GM21367 (cell line): ENCODE measurements around the gene TFF1.

ENCODE experiments used
- ATAC-seq: cut with Tn5 transposase; IDR thresholded peaks from one replicate; pipeline ENCODE4 v1.9.1; 2021; ENCODE audit not compliant: unreplicated experiment

The TFF1 gene

DNA sequence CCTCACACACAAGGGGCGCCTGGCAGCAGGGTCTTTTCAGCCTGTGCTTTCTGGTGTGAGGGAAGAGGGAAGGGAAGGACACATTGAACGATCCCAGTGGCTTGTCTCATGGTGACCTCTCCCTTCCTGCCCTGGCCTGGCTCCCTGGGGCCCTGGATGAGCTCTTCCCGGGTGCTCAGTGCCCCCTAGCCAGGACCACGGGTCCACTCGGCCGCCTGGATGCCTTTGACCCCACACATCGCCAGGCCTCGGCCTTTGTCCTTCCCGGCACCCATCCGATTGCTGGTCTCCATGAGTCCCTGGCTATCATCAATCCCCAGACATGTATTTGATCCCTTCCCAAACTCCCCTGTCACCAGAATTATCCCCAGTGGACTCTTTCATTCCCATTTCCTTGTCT, 45.1 kb downstream of the TFF1 start:
- no peak for ATAC-seq

DNA sequence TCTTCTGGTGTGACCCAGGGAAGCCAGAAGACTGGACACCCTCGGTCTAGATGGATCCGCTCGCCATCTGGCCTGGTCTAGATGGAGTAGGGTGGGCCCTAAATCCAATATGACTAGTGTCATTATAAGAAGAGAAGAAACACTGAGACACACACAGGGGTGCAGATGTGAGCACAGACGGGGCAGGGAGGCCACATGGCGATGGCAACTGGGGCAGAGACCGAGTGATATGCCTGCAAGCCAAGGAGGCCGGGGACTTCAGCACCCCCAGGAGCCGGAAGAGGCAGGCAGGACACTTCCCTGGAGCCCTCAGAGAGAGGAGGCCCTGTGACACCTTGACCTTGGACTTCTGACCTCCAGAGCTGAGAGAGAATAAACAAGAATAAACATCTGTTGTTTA, 45.5 kb downstream of the TFF1 start:
- no peak for ATAC-seq

DNA sequence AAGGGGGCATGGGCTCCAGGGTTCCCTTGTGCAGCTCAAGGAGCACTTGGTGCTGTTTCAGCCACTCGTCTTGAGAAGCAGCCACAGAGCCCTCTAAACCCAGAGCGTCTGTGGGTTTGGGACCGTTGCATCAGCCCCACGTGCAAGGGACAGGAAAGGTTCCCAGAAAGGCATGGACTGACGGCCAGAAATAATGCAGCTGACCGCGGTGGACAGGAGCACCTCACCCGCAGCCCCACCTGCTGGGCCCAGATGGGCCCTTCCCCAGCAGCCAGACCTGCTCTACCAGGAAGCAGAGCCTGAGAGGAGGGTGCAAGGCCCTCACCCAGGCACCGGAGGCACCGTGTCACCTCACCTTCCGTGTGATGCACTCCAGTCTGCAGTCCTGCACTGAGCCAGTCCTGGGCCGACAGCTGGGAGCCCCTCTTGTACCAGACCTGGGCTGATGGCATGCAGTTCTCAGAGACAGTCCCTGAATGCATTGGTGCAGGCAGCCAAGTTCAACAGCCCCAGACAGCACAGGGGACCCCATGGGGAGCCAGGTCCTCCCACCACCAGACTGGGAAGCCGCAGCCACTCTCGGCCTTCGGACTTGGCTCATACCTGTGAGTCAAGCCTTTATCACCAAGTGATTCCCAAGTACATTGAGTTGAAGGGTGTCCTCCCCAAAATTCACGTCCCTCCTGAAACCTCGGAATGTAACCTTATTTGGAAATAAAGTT, 46.3 kb downstream of the TFF1 start:
- no peak for ATAC-seq

DNA sequence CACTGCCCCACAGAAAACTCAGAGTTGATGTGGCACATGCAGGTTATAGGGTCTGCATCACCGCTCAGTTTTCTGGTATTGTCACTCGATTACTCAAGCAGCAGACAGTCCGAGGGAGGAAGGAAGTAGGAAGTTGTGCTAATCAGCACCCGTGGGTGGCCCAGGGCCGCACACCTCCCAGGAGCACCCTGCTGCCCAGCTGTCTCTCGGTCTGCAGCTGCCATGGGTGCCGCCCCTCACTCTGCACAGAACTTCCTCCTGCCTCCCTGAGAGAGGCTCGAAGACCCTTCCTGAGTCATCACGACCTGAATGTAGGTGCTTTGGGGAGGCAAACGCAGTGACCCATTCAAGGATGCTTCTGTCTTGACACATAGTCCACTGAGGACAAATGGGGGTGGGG, 47.0 kb downstream of the TFF1 start:
- no peak for ATAC-seq

DNA sequence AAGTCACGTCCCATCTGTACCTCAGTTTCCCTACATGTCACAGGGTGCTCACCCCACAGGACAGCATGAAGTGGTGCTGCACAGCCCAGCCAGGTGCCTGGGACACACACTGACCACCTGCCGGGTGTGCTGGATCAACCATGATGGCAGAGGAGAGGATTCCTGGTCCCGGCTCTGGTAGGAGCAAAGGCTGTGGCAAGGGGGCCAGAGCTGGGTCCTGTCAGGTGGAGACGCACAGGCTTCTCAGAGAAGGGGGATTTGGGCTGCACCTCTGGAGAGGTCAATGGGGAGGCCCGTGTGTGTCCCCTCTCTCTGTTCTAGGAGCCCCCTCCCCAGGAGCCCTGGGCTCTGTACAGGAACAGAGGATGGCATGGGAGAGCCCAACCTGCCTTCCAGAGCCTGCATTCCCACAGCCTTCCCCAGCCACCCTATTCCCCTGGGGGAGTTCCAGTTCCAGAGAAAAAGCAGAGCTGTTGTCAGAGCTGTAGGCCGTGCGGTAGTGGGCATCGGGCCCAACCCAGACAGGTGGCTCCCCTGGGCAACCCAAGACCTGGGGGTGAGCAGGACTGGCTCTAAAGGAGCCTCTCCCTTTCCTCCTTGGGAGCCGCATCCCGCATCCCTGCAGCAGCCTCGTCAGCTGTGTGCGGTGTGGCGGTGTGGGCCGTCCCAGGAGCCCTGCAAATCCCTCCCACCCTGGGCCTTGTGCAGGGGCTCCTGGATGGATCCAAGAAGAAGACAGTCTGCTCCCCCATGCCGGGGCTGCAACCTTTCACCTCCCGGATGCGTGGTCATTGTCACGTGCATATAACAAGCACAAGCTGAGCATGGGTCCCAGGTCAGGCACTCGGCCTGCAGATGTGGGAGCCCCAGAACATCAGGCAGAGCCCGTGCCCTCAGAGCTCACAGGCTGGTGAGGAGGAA, 48.2 kb downstream of the TFF1 start:
- no peak for ATAC-seq

DNA sequence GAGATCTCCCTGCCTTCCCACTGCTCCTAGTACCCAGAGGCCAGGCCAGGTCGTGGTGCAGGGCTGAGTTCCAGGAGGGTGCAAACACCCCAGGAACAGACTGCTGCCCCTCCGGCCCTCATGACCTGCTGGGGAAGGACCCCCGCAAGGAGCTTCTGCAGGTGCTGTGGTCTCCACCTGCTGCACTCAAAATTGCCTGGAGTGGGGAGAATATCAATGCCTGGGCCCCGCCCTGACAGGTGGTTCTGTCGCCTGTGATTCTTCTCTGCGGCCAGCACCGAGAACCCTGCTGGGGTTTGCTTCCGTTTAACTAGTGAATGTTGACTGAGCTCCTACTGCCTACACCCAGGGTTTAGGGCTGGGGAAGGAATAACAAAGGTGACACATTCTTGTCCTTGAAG, 49.0 kb downstream of the TFF1 start:
- no peak for ATAC-seq

DNA sequence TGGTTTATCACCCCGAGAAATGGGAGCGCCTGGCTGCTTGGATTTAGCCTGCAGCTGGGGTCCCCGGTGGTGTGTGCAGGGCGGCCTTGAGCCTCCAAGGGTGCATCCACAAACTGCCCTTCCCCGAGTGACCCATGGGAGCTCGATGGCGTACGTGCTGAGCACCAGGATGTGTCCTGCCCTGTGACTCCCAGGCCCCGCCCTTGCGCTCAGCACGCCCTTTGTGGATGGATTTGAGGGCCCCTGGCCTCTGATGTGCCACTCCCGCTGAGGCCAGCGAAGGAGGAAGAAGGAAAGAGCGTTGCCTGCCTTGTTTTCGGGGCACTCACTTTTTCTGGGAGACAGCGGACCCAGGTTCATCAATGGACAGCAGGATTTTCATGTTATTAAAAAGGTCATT, 49.4 kb downstream of the TFF1 start:
- ATAC-seq, result no peak

DNA sequence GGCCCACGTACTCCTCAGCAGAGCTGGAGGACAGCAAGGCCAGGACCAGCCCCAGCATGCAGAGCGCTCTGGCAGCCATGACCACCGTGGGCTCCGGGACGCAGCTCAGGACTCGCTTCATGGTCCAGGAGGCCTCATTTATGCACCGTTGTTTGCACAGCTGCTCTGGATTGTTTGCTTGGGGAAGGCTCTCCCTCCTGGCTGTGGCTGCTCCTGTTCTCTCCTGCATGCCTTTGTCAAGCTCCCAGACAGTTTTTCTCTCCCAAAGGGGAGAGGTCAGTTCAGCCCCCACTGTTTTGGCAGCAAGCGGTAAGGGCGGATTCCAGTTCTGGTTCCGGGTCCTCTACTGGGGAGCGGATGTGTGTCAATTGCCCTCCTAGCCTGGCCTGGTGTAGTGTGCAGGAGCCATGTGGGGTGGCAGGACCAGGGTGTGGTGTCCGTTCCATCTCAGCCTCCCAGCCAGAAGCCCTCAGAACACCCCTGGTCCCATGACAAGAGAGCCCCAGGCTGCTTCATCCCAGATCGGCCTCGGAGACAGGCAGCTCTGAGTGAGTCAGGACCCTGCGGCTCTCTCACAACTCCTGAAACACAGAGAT, 50.9 kb downstream of the TFF1 start, which contains the start of gene TFF3:
Gene TFF3 (minus strand): TSS at position 114 of the 596 bp plus-strand sequence. CDS start 35 bp downstream, at position 79.
- no peak for ATAC-seq

DNA sequence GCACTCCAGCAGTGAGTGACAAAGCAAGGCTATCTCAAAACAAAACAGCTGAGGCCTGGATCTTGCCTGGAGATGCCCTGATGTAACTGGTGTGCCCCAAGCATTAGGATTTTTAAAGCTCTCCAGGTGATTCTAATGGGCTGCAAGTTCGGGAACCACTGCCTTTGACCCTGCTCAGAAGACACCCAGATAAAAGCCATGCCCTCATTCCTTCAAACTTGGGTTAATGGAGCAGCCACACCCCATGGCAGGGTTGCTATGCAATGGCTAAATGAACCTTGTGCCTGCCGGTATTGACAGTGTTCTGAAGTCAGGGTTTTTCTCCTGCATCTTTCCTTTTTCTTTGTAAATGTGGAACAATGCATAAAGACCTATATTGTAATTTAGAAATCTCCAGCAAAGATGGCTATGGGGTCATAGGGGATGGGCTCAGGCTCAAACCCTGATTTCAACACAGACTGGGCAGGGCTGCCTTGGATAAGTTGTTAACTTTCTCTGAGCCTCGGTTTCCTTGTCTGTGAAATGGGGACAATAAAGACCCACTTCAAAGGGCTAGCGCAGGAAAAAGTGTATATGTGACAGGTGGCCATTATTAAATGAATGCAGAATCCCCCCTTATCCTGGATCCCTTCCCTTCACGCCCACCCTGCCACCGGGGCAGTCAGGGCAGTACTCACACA, 51.6 kb downstream of the TFF1 start:
- ATAC-seq, result no peak

DNA sequence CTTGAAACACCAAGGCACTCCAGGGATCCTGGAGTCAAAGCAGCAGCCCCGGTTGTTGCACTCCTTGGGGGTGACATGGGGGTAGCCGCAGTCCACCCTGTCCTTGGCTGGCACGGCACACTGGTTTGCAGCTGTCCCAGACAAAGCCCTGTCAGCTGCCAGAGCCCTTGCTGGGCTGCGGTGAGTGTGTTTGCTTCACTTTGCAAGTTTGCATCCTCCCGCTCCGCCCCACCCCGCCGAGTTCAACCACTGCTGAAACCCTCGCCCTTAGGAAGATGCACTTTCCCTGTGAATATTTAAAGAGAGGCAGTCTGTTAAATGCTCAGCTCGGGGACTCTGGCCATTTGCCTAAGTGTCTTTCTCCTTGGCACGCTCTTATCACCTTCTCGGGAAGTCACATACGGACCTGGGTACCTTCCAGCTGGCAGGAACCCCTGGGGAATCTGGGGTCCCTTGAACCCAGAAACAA, 52.8 kb downstream of the TFF1 start:
- no peak for ATAC-seq

DNA sequence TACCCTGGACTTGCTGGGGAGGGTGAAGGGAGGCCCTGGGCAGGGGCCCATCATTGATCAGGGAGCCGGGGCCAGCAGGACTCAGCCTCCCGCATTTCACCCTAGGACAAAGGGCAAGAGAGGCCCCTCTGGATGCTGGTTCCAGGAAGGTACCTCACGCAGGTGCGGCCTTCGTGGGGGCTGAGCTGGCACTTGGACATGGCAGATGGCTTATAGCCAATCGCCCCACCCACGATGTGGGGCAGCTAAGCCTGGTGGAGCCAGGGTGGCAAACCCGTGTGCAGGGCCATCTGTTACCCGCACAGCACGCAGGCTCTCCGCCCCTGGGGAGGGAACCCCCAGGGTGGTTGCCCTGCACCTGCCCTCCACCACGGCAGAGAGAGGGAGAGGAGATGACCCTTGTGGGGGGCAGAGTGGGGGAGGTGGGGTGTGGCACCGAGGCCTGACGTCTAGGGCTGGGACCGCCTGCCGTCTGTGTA, 53.7 kb downstream of the TFF1 start:
- no peak for ATAC-seq
